Pancreas (tissue), 10 donors: ENCODE measurements around the gene LATS2. TPM values are rescaled to one million over a fixed set of nuclear protein-coding genes. Genes with fewer than 3 reads are reported as not detected.
"Not testable (repeated sequence)": the region's sequence is repeated elsewhere in the genome, so short reads cannot be mapped to it uniquely, and the experiment has no call there.

Source experiments
- ATAC-seq, 4 donors: fragments of 200-7000 bp; cut with Tn5 transposase; one replicate each; pipeline versions ENCODE4 v1.8.0 to v1.9.1; 2020; ENCODE audit warnings: mild to moderate bottlenecking in 4 of 4, moderate library complexity in 4 of 4
- DNase-seq, 6 donors: peaks; one replicate each; pipeline ENCODE4 v3.0.0-alpha.2; 2020
- FAIRE-seq: peaks from 2 replicates; lab custom pipeline; 2012; peaks lifted over from hg19 to GRCh38; lab: Jason Lieb, UNC
- H3K27ac ChIP-seq, 4 donors: fragments of 200-600 bp; sonication (generic); 1 replicate in 3 of 4; 2 replicates in 1 of 4; pipeline versions ENCODE4 v1.5.0 to v1.8.0; 2020
- H3K27me3 ChIP-seq, 4 donors: fragments of 200-600 bp; one replicate each; pipeline ENCODE4 v1.8.0; 2021
- H3K36me3 ChIP-seq, 3 donors: fragments of 200-600 bp; sonication (generic) in 1 of 3; one replicate each; pipeline versions ENCODE4 v1.5.0 to v1.8.0; 2020 to 2021
- H3K4me1 ChIP-seq, 3 donors: fragments of 200-600 bp; one replicate each; pipeline ENCODE4 v1.8.0; 2021
- H3K4me3 ChIP-seq, 4 donors: fragments of 200-600 bp; sonication (generic) in 2 of 4; one replicate each; pipeline versions ENCODE4 v1.5.0 to v1.8.0; 2020 to 2021
- H3K9me3 ChIP-seq, 4 donors: fragments of 200-600 bp; one replicate each; pipeline ENCODE4 v1.8.0; 2021
- CTCF ChIP-seq, 4 donors: fragments of 200-600 bp; sonication (generic) in 3 of 4; IDR thresholded peaks; one replicate each; pipeline versions ENCODE4 v1.5.0 to v1.8.0; 2021; ENCODE audit warnings: antibody characterized with exemption in 4 of 4
- WGBS, 2 donors: extraction: QIAGEN DNeasy Blood & Tissue Kit; methylation state at CpG; one replicate each; pipeline ENCODE4 v1.1.7; 2013; 5-methylcytosine and 5-hydroxymethylcytosine counted together
- intact Hi-C, 3 donors: fragments of 100-400 bp; cut with DNase I; formaldehyde crosslinking; loops; one replicate each; pipeline versions ENCODE4 v1.11.1 to v1.14.2; 2022
- polyA plus RNA-seq, 2 donors: library from polyadenylated mRNA; stranded (reverse); fragments of 200-250 nt; gene quantifications; one replicate each; pipeline ENCODE4 v1.2.3, GENCODE V29; 2013
- total RNA-seq, 6 donors: library from RNA; stranded (reverse); fragmentation: NEBNext Ultra II Directional in 4 of 6; extraction: Animal tissue kit (Norgen Biotek cat#: 25700) in 4 of 6; gene quantifications; one replicate each; pipeline versions ENCODE4 v1.2.1 to v1.2.4, GENCODE V29; 2021 to 2023
- donor health status: healthy with polysubstance abuse.
- donor health status: DM: no; HTN: no; CAD: no; lungs with moderate emphysema.
- donor health status: DM: no; HTN: no; CAD: no.
- donor health status: control.
- donor health status: control.
- donor health status: Bipolar disorder and iron deficiency.
- donor health status: DM: yes; HTN: yes; CAD: no.
- donor health status: DM: no; HTN: no; CAD: no.
- donor health status: DM: no; HTN: no; CAD: no.
- donor health status: DM: yes; HTN: yes; CAD: no.

The LATS2 gene
- total and polyA plus RNA-seq, 8 donors = 3.8 to 12.5 (median 7.1) TPM

- H3K27me3 ChIP-seq = no peaks in the 10 kb centered on the region
- FAIRE-seq = peak; percentile 66
- H3K4me1 ChIP-seq = no peaks in the 10 kb centered on the region
- no peak for DNase-seq
- WGBS, 2 donors = 51 to 63% methylated on average over 4 of the region's 4 CpGs
- H3K4me3 ChIP-seq = no peak overlapping the region
- H3K27ac ChIP-seq = no peak overlapping the region
- H3K36me3 ChIP-seq = no peaks in the 10 kb centered on the region
- no peaks in the 10 kb centered on the region for H3K9me3 ChIP-seq
- no peak for TF ChIP-seq CTCF (IDR thresholded peaks at IDR 0.05)
- ATAC-seq = no peak
- intact Hi-C loops = loop anchor here in 1 of 3 donors (5.0 to 10.0 kb wide), 3 partner anchors 213 to 743 kb away; no protein-coding TSS in a partner anchor
Observed at GRCh38 chr13:20927596-20928257, 133.7 kb downstream of the LATS2 start.

GRCh38 chr13:20925395-20925790 is 136.0 kb downstream of the LATS2 start:
- ATAC-seq, H3K27me3 ChIP-seq, DNase-seq, H3K4me3 ChIP-seq, FAIRE-seq, H3K27ac ChIP-seq, H3K36me3 ChIP-seq, H3K4me1 ChIP-seq, H3K9me3 ChIP-seq: not testable (repeated sequence)
- intact Hi-C loops = loop anchor here in 1 of 3 donors (5.0 to 10.0 kb wide), 3 partner anchors 211 to 741 kb away; no protein-coding TSS in a partner anchor
- 39 to 67% methylated on average over 13 of the region's 13 CpGs for WGBS, 2 donors

GRCh38 chr13:20924758-20925394 is 136.5 kb downstream of the LATS2 start:
- ATAC-seq = peak in 3 of 4 donors; percentile 59 to 81 (median 78)
- intact Hi-C loops = loop anchor here in 1 of 3 donors (5.0 to 10.0 kb wide), 3 partner anchors 210 to 740 kb away; no protein-coding TSS in a partner anchor

GRCh38 chr13:20923272-20923671 is 138.1 kb downstream of the LATS2 start:
- no peaks in the 10 kb centered on the region for H3K27me3 ChIP-seq
- no peaks in the 10 kb centered on the region for H3K9me3 ChIP-seq
- H3K36me3 ChIP-seq = no peaks in the 10 kb centered on the region
- ATAC-seq (no peak), DNase-seq (no peak), FAIRE-seq (no peak)
- H3K27ac ChIP-seq = no peak overlapping the region
- H3K4me3 ChIP-seq = no peak overlapping the region
- H3K4me1 ChIP-seq = no peaks in the 10 kb centered on the region
- TF ChIP-seq CTCF (IDR thresholded peaks at IDR 0.05) = no peak
- intact Hi-C loops = loop anchor here in 1 of 3 donors (10.0 kb wide), 2 partner anchors 208 to 738 kb away; no protein-coding TSS in a partner anchor
- 66 to 83% methylated on average over 4 of the region's 4 CpGs for WGBS, 2 donors

More at GRCh38 chr13:20924758-20925394, 136.5 kb downstream of the LATS2 start:
- no peaks in the 10 kb centered on the region for H3K4me1 ChIP-seq
- no peaks in the 10 kb centered on the region for H3K27me3 ChIP-seq
- no peak overlapping the region for H3K27ac ChIP-seq
- FAIRE-seq (peak; percentile 78), DNase-seq (peak in 5 of 6 donors; percentile 39 to 80 (median 71))
- no peak overlapping the region for H3K4me3 ChIP-seq
- WGBS, 2 donors = 34% methylated on average over 3 of the region's 3 CpGs
- no peaks in the 10 kb centered on the region for H3K9me3 ChIP-seq
- H3K36me3 ChIP-seq = no peaks in the 10 kb centered on the region
- peak in 3 of 4 donors; percentile 34 to 70 (median 59) for TF ChIP-seq CTCF (IDR thresholded peaks at IDR 0.05)

Other genes starting within 250 kb of the LATS2 start
- gene XPO4, start 158.8 kb downstream of the LATS2 start, total RNA-seq = 1 to 10 TPM; 4.7 to 9.0 (median 5.9) TPM
- gene XPO4, start 158.8 kb downstream of the LATS2 start, polyA plus RNA-seq = 1 to 10 TPM; 2.4 to 3.7 TPM
- gene SAP18, start 78.5 kb upstream of the LATS2 start, total RNA-seq = 100 to 1,000 TPM in 2 of 6 donors, 10 to 100 TPM in 4; 65.6 to 104 (median 94.0) TPM
- gene SAP18, start 78.5 kb upstream of the LATS2 start, polyA plus RNA-seq = 10 to 100 TPM; 47.9 to 59.5 TPM
- gene SKA3, start 115.0 kb upstream of the LATS2 start, total RNA-seq = 1 to 10 TPM in 2 of 6 donors, under 1 TPM in 3, not detected in 1; 0.34 to 1.2 (median 0.49) TPM
- under 1 TPM; 0.11 to 0.16 TPM for gene SKA3, start 115.0 kb upstream of the LATS2 start, polyA plus RNA-seq
- gene MRPL57, start 115.1 kb upstream of the LATS2 start, total RNA-seq = 10 to 100 TPM in 1 of 6 donors, 1 to 10 TPM in 5; 5.6 to 10.0 (median 7.5) TPM
- gene MRPL57, start 115.1 kb upstream of the LATS2 start, polyA plus RNA-seq = 10 to 100 TPM; 12.8 to 20.1 TPM